Upper lobe of left lung (tissue), 4 donors: ENCODE results near the gene HS3ST2.

ENCODE experiments used
- CTCF ChIP-seq, 6 experiments: fragments of 450-650 bp in 4 of 6; fragments of 200-600 bp in 2 of 6; sonication (generic) in 2 of 6; IDR thresholded peaks; one replicate each; pipeline ENCODE4 v1.5.1; 2016 to 2019; ENCODE audit warnings: antibody characterized with exemption in 6 of 6
- EP300 ChIP-seq, 4 donors: sonication (generic); formaldehyde crosslinking; IDR thresholded peaks; one replicate each; pipeline ENCODE4 v1.5.1; 2017; ENCODE audit warnings: antibody characterized with exemption in 4 of 4, control low read depth in 2 of 4
- POLR2A ChIP-seq, 4 donors: fragments of 450-650 bp; IDR thresholded peaks; one replicate each; pipeline ENCODE4 v1.5.1; 2016 to 2017; ENCODE audit warnings: antibody characterized with exemption in 4 of 4, mild to moderate bottlenecking in 2 of 4
- POLR2AphosphoS5 ChIP-seq, 2 donors: sonication (generic); formaldehyde crosslinking; IDR thresholded peaks; one replicate each; pipeline ENCODE4 v1.5.1; 2017; ENCODE audit warnings: antibody characterized with exemption in 2 of 2

- TF ChIP-seq CTCF (IDR thresholded peaks at IDR 0.05) = peak; percentile 56 to 85 (median 68)
- TF ChIP-seq POLR2A (IDR thresholded peaks at IDR 0.05) = no peak
- TF ChIP-seq POLR2AphosphoS5 (IDR thresholded peaks at IDR 0.05) = no peak
- TF ChIP-seq EP300 (IDR thresholded peaks at IDR 0.05) = no peak
Observed at GRCh38 chr16:22948603-22949368, 134.8 kb downstream of the HS3ST2 start.
